NB4 (cell line): Measurements from ENCODE around the gene HEMGN.

Experiments used
- CTCF ChIP-seq: IDR thresholded peaks from one replicate; pipeline ENCODE4 v1.5.1; 2012; ENCODE audit warnings: low read depth, low read length
- MYC ChIP-seq: IDR thresholded peaks from 2 replicates; pipeline ENCODE4 v1.6.1; 2011; ENCODE audit warnings: low read depth, low read length

- peak; percentile 55 for TF ChIP-seq CTCF
- peak; percentile 94 for TF ChIP-seq MYC
These were observed 45.0 kb upstream of the HEMGN start, which contains the start of gene ANP32B for GRCh38 chr9:97982683-97983588.
